SU-DHL-6 (cell line): ENCODE measurements around the gene KMT5C.

Source experiments
- H2AFZ ChIP-seq: fragments of 200-600 bp; sonication (generic); 2 replicates; pipeline ENCODE4 v1.6.1; 2014; ENCODE audit warnings: low read depth, mild to moderate bottlenecking, moderate library complexity, mixed read lengths, antibody characterized with exemption, low read length; ENCODE audit not compliant: severe bottlenecking
- H3F3A ChIP-seq: fragments of 200-600 bp; shearing (Covaris generic); 2 replicates; pipeline ENCODE4 v1.6.0; 2016; ENCODE audit warnings: antibody characterized with exemption, mild to moderate bottlenecking; ENCODE audit not compliant: insufficient read depth
- H3K27ac ChIP-seq: fragments of 200-600 bp; sonication (generic); 2 replicates; pipeline ENCODE4 v1.5.1; 2016; ENCODE audit warnings: low read depth, mild to moderate bottlenecking, low read length, moderate library complexity, mixed read lengths
- H3K27me3 ChIP-seq: fragments of 200-600 bp; sonication (generic), shearing (Covaris generic); 2 replicates; pipeline ENCODE4 v1.6.0; 2014; ENCODE audit warnings: mild to moderate bottlenecking, low read length
- H3K36me3 ChIP-seq: fragments of 200-600 bp; sonication (generic); 2 replicates; pipeline ENCODE4 v1.6.1; 2014; ENCODE audit warnings: mild to moderate bottlenecking, low read length, mixed read lengths
- H3K4me2 ChIP-seq: fragments of 300-600, 200-600 bp; shearing (Covaris generic), sonication (generic); 2 replicates; pipeline ENCODE4 v1.6.0; 2014; ENCODE audit warnings: low read length, low read depth, mild to moderate bottlenecking; ENCODE audit not compliant: poor library complexity, severe bottlenecking
- H3K4me3 ChIP-seq: fragments of 200-600 bp; sonication (generic); 2 replicates; pipeline ENCODE4 v1.5.1; 2014; ENCODE audit warnings: antibody characterized with exemption, low read length, mild to moderate bottlenecking, mixed read lengths; ENCODE audit not compliant: insufficient read depth, poor library complexity, severe bottlenecking
- H3K79me2 ChIP-seq: fragments of 200-600 bp; sonication (generic); 2 replicates; pipeline ENCODE4 v1.6.1; 2014; ENCODE audit warnings: mild to moderate bottlenecking, low read length, moderate library complexity; ENCODE audit not compliant: insufficient read depth
- H3K9ac ChIP-seq: fragments of 200-600 bp; sonication (generic); 2 replicates; pipeline ENCODE4 v1.7.0; 2014; ENCODE audit warnings: mild to moderate bottlenecking, low read length
- H3K9me2 ChIP-seq: fragments of 200-600 bp; sonication (generic); replicated peaks from 2 replicates; pipeline ENCODE4 v1.6.1; 2014; ENCODE audit warnings: low read length; ENCODE audit not compliant: insufficient read depth
- H3K9me3 ChIP-seq: fragments of 200-600 bp; sonication (generic); 2 replicates; pipeline ENCODE4 v1.6.1; 2014; ENCODE audit warnings: low read length, mixed read lengths; ENCODE audit not compliant: insufficient read depth
- H4K20me1 ChIP-seq: fragments of 200-600 bp; sonication (generic); 2 replicates; pipeline ENCODE4 v1.6.1; 2014; ENCODE audit warnings: low read depth, mild to moderate bottlenecking, antibody characterized with exemption, low read length, moderate library complexity, mixed read lengths
- CTCF ChIP-seq: fragments of 200-600 bp; sonication (generic); IDR thresholded peaks from one replicate; pipeline ENCODE4 v1.5.1; 2017; ENCODE audit warnings: antibody characterized with exemption, mild to moderate bottlenecking, low read length, moderate library complexity; ENCODE audit not compliant: insufficient read depth, poor library complexity, severe bottlenecking
- EZH2phosphoT487 ChIP-seq: fragments of 200-600 bp; sonication (generic), shearing (Covaris generic); conservative IDR thresholded peaks from 2 replicates; pipeline ENCODE4 v1.6.1; 2018; ENCODE audit warnings: mild to moderate bottlenecking, antibody characterized with exemption, low read length, moderate library complexity, mixed read lengths

KMT5C gene

GRCh38 chr19:55347442-55348009 lies 7.8 kb downstream of the KMT5C start:
- Histone ChIP-seq H3K36me3 (no peaks in the 10 kb centered on the region), H3K79me2 (no peaks in the 10 kb centered on the region), H3K27ac (no peak overlapping the region), H2AFZ (no peak overlapping the region), H3F3A (no peaks in the 10 kb centered on the region), H3K4me3 (no peak overlapping the region), H3K4me2 (no peak overlapping the region), H4K20me1 (no peaks in the 10 kb centered on the region), H3K9me2 (no peaks in the 10 kb centered on the region), H3K9ac (no peak overlapping the region), H3K9me3 (no peaks in the 10 kb centered on the region), H3K27me3 (no peaks in the 10 kb centered on the region)
- TF ChIP-seq EZH2phosphoT487, result no peak
- TF ChIP-seq CTCF, result no peak

GRCh38 chr19:55348317-55349034 lies 8.8 kb downstream of the KMT5C start:
- Histone ChIP-seq H3K4me3 (no peak overlapping the region), H3K9me3 (no peaks in the 10 kb centered on the region), H3K27me3 (no peaks in the 10 kb centered on the region), H4K20me1 (no peaks in the 10 kb centered on the region), H3K79me2 (no peaks in the 10 kb centered on the region), H3K36me3 (no peaks in the 10 kb centered on the region), H2AFZ (no peak overlapping the region), H3K9ac (no peak overlapping the region), H3K9me2 (no peaks in the 10 kb centered on the region), H3K4me2 (no peak overlapping the region), H3K27ac (no peak overlapping the region), H3F3A (no peaks in the 10 kb centered on the region)
- TF ChIP-seq EZH2phosphoT487 (no peak), CTCF (no peak)

GRCh38 chr19:55350620-55351315 lies 11.1 kb downstream of the KMT5C start:
- Histone ChIP-seq H3K9me3 (no peaks in the 10 kb centered on the region), H3K27ac (no peak overlapping the region), H3K9me2 (no peaks in the 10 kb centered on the region), H3F3A (no peaks in the 10 kb centered on the region), H3K79me2 (no peaks in the 10 kb centered on the region), H3K36me3 (no peaks in the 10 kb centered on the region), H3K4me2 (no peak overlapping the region), H4K20me1 (no peaks in the 10 kb centered on the region), H2AFZ (no peak overlapping the region), H3K4me3 (no peak overlapping the region), H3K27me3 (no peaks in the 10 kb centered on the region), H3K9ac (no peak overlapping the region)
- TF ChIP-seq CTCF, result no peak
- TF ChIP-seq EZH2phosphoT487, result no peak
